GM12892 (cell line): ENCODE data around the gene IL17RE.
"Not testable (repeated sequence)": the region's sequence is repeated elsewhere in the genome, so short reads cannot be mapped to it uniquely, and the experiment has no call there.

Experiments
- DNase-seq: peaks from one replicate; pipeline ENCODE4 v3.0.0; 2011; ENCODE audit not compliant: insufficient read length
- FAIRE-seq: peaks from 2 replicates; lab custom pipeline; 2011; peaks lifted over from hg19 to GRCh38; lab: Jason Lieb, UNC
- POLR2A ChIP-seq: IDR thresholded peaks from 2 replicates; pipeline ENCODE4 v1.6.1; 2011; ENCODE audit warnings: low read depth, low read length, control low read depth
- POLR2AphosphoS5 ChIP-seq: IDR thresholded peaks from 2 replicates; pipeline ENCODE4 v1.6.1; 2011; ENCODE audit warnings: low read depth, low read length, control low read depth
- TAF1 ChIP-seq: IDR thresholded peaks from 2 replicates; pipeline ENCODE4 v1.6.1; 2011; ENCODE audit warnings: low read depth, mild to moderate bottlenecking, control low read depth, low read length, borderline replicate concordance

Gene IL17RE

DNA sequence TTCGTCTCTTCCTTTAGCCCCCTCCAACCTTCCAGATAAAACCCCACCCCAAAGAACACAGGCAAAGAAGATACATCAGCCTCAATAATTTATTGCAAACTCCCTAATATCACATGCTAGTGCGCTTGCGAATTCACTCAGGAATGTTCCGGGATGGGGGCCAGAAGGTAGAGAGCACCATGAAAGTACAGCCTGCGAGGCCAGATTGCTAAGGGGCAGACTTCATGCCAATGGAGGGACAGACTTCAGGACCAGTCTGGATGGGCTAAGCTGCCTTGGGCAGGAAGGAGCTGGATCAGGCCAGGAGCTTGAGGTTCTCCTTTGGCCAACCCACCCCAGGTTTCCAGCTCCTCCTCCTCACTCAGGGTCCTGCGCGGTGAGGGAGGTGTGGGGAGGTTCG is 36.0 kb upstream of the IL17RE start:
- no peak for FAIRE-seq
- no peak for TF ChIP-seq TAF1
- TF ChIP-seq POLR2A, result no peak
- no peak for TF ChIP-seq POLR2AphosphoS5
- DNase-seq, result no peak

DNA sequence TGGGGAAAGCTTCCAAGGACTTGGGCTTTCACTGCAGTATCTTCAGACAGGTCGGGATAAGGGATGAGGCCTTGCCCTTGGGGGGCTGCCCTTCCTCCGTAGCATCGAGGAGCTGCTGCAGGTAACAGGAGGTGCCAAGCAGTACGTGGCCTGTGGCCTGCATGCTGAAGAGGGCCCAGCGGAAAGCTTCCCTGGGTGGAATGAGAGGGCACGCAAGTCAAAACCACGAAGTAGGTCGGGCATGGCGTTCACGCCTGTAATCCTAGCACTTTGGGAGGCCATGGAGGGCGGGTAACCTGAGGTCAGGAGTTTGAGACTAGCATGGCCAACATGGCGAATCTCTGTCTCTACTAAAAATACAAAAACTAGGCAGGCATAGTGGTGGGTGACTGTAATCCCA is 35.5 kb upstream of the IL17RE start:
- DNase-seq (no peak), FAIRE-seq (no peak)
- TF ChIP-seq POLR2A (no peak), TAF1 (no peak), POLR2AphosphoS5 (no peak)

DNA sequence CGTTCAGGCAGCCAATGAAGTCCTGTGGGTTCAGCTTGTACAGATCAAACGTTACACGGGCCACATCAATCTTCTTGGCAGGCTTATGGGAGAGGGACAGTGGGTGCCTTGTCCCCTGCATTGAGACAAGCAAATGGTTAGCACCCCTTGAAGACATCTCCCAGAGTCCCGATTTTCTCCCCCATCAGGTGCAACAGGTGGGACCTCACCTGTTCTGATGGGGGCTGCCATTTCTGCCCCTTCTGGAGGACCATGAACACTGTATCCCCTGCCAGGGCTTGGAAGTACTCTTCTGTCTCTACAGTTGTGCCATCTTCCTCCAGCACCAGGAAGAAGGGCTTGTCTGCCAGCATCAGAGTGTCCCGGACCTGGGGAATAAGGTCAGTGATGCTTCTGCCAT is 32.7 kb upstream of the IL17RE start:
- no peak for FAIRE-seq
- no peak for DNase-seq
- TF ChIP-seq TAF1, result no peak
- no peak for TF ChIP-seq POLR2A

DNA sequence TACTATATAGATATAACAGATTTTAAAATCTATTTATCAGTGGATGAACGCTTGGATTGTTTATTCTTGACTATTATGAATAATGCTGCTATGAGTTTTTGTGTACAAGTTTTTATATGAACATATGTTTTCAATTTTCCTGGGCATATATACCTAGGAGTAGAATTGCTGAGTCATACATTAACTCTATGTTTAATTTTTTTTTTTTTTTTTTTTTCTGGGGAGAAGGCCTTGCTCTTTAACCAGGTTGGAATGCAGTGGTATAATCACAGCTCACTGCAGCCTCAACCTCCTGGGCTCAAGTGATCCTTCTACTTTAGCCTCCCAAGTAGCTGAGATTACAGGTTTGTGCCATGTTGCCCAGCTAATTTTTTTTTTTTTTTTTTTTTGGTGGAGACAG is 31.7 kb upstream of the IL17RE start:
- DNase-seq (no peak), FAIRE-seq (no peak)
- TF ChIP-seq TAF1 (no peak), POLR2AphosphoS5 (no peak), POLR2A (no peak)

DNA sequence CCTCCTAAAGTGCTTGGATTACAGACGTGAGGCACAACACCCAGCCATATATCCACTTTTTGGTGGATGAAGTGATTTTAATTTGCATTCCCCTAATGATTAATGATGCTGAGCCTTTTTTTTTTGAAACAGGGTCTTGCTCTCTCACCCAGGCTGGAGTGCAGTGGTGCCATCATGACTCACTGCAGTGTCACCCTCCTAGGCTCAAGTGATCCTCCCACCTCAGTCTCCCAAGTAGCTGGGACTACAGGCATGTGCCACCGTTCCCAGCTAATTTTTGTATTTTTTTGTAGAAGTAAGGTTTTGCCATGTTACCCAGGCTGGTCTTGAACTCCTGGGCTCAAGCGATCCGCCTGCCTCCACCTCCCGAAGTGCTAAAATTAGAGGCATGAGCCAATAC is 30.6 kb upstream of the IL17RE start:
- FAIRE-seq, DNase-seq: not testable (repeated sequence)

DNA sequence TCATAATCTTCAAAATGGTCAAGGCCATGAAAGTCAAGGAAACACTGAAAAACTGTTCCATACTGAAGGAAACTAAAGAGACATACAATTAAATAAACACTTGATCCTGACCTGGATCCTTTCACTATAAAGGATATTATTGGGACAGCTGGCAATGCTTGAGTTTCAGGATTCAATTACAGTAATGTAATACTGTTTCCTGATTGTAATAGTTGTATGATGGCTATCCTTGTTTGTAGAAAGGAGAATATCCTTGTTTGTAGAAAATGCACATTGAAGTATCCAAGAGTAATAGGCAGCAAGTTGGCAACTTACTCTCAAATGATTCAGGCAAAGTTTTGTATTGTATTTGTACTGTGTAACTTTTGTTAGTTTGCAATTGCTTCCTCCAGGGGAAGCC is 27.2 kb upstream of the IL17RE start:
- no peak for DNase-seq
- no peak for TF ChIP-seq POLR2A
- TF ChIP-seq POLR2AphosphoS5, result no peak
- TF ChIP-seq TAF1, result no peak
- FAIRE-seq, result no peak

DNA sequence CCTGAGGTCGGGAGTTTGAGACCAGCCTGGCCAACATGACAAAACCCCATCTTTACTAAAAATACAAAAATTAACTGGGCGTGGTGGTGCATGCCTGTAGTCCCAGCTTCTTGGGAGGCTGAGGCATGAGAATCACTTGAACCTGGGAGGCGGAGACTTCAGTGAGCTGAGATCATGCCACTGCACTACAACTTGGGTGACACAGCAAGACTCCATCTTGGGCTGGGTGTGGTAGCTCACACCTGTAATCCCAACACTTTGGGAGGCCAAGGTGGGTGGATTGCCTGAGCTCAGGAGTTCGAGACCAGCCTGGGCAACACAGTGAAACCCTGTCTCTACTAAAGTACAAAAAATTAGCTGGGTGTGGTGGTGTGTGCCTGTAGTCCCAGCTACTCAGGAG is 26.4 kb upstream of the IL17RE start:
- DNase-seq, FAIRE-seq: not testable (repeated sequence)

DNA sequence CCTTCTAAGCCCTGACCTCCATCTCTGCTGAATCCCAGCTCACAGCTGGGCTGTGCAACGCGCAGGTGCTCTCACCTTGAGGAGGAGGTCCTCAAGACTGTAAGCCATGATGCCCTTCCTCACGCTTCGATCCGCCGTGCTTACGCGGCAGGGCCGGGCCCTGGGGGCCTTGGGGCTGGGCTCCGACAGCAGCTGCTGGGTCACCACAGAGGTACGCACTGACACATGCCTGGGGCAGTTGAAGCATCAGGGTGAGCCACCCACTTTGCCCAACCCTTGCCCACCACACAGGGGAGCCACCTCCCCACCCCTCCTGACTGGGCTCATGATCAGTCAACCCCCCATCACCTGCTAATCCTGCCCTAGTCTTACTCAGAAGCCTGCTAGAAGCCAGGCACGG is 25.7 kb upstream of the IL17RE start:
- DNase-seq, result no peak
- FAIRE-seq, result no peak
- TF ChIP-seq POLR2A (no peak), TAF1 (no peak), POLR2AphosphoS5 (no peak)

DNA sequence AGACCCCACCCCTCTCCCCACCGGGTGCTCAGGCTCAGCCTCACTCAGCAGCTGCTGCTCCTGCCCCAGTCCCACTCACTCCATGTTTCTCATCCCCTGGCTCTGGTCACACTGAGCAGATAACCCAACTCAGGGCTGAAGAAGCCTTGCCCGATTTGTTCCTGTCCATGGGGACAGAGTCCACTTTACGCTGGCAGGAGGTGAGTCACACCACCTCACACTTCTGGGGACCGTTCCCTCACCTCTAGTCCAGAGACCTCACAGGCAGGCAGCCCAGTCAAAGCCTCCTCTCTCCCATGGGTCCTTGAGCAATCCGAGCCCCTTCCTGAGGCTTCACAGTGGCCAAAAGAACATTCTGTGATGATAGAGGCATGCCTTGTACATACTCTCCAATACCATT is 23.9 kb upstream of the IL17RE start:
- no peak for FAIRE-seq
- no peak for DNase-seq
- TF ChIP-seq POLR2AphosphoS5 (no peak), POLR2A (no peak), TAF1 (no peak)

DNA sequence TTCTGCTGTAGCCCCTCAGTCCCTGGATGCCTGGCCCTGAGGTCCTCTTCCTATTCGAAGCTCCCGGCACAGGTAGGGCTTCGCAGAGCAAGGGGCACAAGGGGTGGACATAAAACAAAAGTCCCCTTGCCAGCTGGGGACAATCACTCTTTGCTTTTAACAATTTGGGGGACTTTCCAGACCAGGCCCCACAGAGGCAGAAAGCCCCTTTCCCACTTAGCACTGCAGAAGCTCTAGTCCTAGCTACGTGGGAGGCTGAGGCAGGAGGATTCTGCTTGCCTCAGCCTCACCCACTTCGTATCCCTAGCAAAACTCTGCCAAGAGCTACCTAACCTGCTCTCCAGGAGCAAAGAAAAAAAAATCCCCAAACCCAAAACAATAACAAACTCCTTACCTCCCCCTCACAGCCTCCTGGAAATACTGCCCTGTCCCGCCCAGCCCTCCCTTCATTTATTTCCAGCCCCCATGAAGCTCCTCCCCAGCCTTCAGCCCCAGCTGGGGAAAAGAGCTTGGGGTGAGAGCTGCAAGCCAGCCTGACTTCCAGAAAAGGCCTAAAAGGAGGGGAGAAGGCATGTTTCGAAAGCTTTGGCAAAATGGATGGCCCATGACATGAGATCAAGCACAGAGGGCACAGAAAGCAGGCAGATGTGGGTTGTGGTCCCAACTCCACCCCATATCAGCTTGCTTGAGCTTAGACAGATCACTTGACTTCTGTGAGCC is 22.7 kb upstream of the IL17RE start, which contains the start of gene CIDEC:
CIDEC (minus strand) TSS at position 424 of the 720 bp plus-strand sequence. CDS start 1,767 bp downstream, outside the sequence.
- no peak for DNase-seq
- FAIRE-seq, result no peak

DNA sequence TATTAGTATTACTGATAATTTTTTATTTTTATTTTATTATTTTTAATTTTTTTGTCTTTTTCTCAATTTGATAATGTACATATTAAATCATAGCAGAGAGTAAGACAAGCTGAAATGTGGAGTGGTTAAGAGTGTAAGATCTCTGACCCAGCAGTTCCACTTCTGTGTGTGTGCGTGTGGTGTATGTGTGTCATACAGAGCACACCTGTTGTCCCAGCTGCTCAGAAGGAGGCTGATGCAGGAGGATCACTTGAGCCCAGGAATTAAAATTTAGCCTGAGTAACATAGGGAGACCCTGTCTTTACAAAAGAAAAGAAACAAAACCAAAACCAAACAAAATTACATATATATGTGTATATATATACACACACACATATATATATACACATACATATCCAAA is 21.2 kb upstream of the IL17RE start:
- no peak for FAIRE-seq
- TF ChIP-seq POLR2AphosphoS5 (no peak), TAF1 (no peak), POLR2A (no peak)
- no peak for DNase-seq

More for the DNA sequence above, 22.7 kb upstream of the IL17RE start, which contains the start of gene CIDEC:
- TF ChIP-seq POLR2AphosphoS5, result no peak
- TF ChIP-seq TAF1, result no peak

DNA sequence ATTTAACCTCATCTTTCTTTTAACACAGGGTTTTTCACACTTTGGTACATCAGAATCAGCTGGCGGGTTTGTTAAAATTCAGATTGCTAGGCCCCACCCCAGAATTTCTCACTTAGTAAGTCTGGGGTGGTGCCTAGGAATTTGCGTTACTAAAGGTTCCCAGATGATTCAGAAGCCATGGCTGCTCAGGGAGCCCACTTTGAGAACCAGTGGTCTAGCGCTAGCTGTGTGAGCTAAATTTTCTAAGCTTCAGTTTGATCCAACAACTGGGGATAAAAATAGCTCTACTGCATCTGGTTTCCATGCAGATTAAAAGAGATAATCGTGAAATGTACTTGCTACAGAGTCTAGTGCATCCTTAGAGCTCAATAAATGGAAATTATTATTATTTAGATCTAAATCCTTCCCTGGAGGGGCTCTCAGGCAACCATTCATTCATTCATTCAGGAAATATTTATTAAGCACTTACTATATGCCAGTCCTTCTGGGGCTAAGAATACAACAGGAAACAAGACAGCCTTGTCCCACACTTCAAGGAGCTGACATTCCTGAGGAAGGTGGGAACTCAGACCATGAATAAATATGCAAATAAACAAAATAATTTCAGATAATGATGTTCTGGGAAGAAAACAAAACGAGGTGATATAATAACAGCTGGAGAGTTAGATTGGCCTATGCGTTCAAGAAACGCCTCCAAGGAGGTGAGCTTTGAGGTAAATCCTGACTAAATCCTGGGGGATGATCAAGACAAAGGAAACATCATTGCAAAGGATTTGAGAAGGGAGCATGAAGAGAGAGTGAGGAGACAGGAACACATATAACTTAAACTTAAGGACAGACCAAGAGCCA is 18.7 kb upstream of the IL17RE start:
- TF ChIP-seq POLR2AphosphoS5 (no peak), TAF1 (no peak), POLR2A (no peak)
- FAIRE-seq, result no peak
- no peak for DNase-seq
